ACC112 (cell line): ENCODE data around the gene BIRC5.

Experiments
- H2AFZ ChIP-seq: fragments of 200-600 bp; sonication (generic); one replicate; pipeline ENCODE4 v1.6.0; 2017; ENCODE audit warnings: antibody characterized with exemption, low read length; ENCODE audit not compliant: unreplicated experiment
- H3K27ac ChIP-seq: fragments of 200-600 bp; sonication (generic); 2 replicates; pipeline ENCODE4 v1.5.1; 2014; ENCODE audit warnings: low read depth, mild to moderate bottlenecking, antibody characterized with exemption, low read length, moderate library complexity
- H3K27me3 ChIP-seq: fragments of 200-600 bp; sonication (generic); 2 replicates; pipeline ENCODE4 v1.6.1; 2014; ENCODE audit warnings: mild to moderate bottlenecking, antibody characterized with exemption, low read length, moderate library complexity, mixed read lengths; ENCODE audit not compliant: insufficient read depth
- H3K36me3 ChIP-seq: fragments of 200-600 bp; sonication (generic); 2 replicates; pipeline ENCODE4 v1.6.1; 2016; ENCODE audit warnings: mild to moderate bottlenecking, antibody characterized with exemption, low read length, moderate library complexity, mixed read lengths; ENCODE audit not compliant: insufficient read depth
- H3K4me1 ChIP-seq: fragments of 200-600 bp; sonication (generic); one replicate; pipeline ENCODE4 v1.6.1; 2016; ENCODE audit warnings: low read length, mixed read lengths; ENCODE audit not compliant: insufficient read depth, unreplicated experiment, control insufficient read depth
- H3K4me3 ChIP-seq: fragments of 200-600 bp; sonication (generic); 2 replicates; pipeline ENCODE4 v1.5.1; 2014; ENCODE audit warnings: mild to moderate bottlenecking, low read depth, low read length
- H3K79me2 ChIP-seq: fragments of 200-600 bp; sonication (generic); one replicate; pipeline ENCODE4 v1.6.0; 2016; ENCODE audit warnings: low read length; ENCODE audit not compliant: control insufficient read depth, unreplicated experiment, insufficient read depth

Gene BIRC5

GRCh38 chr17:78173097-78173715 is 40.8 kb upstream of the BIRC5 start:
- no peak overlapping the region for H3K4me3 ChIP-seq
- no peak overlapping the region for H2AFZ ChIP-seq
- H3K27ac ChIP-seq, result no peak overlapping the region
- 0 out of 2 replicates have a peak, but pooled peaks cover 2% of the 10 kb centered on the region for H3K36me3 ChIP-seq
- no peaks in the 10 kb centered on the region for H3K79me2 ChIP-seq
- H3K4me1 ChIP-seq, result no peaks in the 10 kb centered on the region
- no peaks in the 10 kb centered on the region for H3K27me3 ChIP-seq

GRCh38 chr17:78174346-78174869 is 39.6 kb upstream of the BIRC5 start:
- no peak overlapping the region for H3K27ac ChIP-seq
- peaks cover 2% of the 10 kb centered on the region for H3K4me1 ChIP-seq
- H3K27me3 ChIP-seq, result no peaks in the 10 kb centered on the region
- H3K4me3 ChIP-seq, result no peak overlapping the region
- 0 out of 2 replicates have a peak, but pooled peaks cover 4% of the 10 kb centered on the region for H3K36me3 ChIP-seq
- no peak overlapping the region for H2AFZ ChIP-seq
- no peaks in the 10 kb centered on the region for H3K79me2 ChIP-seq

- Histone ChIP-seq H3K4me3 (no peak overlapping the region), H2AFZ (no peak overlapping the region), H3K36me3 (0 out of 2 replicates have a peak, but pooled peaks cover 4% of the 10 kb centered on the region), H3K27me3 (no peaks in the 10 kb centered on the region), H3K27ac (no peak overlapping the region), H3K79me2 (no peaks in the 10 kb centered on the region), H3K4me1 (peaks cover 9% of the 10 kb centered on the region)
These were observed 39.0 kb upstream of the BIRC5 start for GRCh38 chr17:78174870-78175642.

- H3K4me1 ChIP-seq, result peaks cover 13% of the 10 kb centered on the region
- H3K79me2 ChIP-seq, result no peaks in the 10 kb centered on the region
- H3K36me3 ChIP-seq, result peaks cover 8% of the 10 kb centered on the region; the same call in 1 of the 2 replicates
- no peak overlapping the region for H3K27ac ChIP-seq
- H3K4me3 ChIP-seq, result no peak overlapping the region
- H3K27me3 ChIP-seq, result no peaks in the 10 kb centered on the region
- H2AFZ ChIP-seq, result no peak overlapping the region
These were observed 38.4 kb upstream of the BIRC5 start for GRCh38 chr17:78175643-78175981.

GRCh38 chr17:78176548-78177025 is 37.5 kb upstream of the BIRC5 start:
- H3K36me3 ChIP-seq, result peaks cover 8% of the 10 kb centered on the region; the same call in 1 of the 2 replicates

GRCh38 chr17:78179372-78179771 is 34.7 kb upstream of the BIRC5 start:
- H3K27me3 ChIP-seq, result no peaks in the 10 kb centered on the region
- peaks cover under 1% of the 10 kb centered on the region for H3K79me2 ChIP-seq
- peaks cover 13% of the 10 kb centered on the region for H3K4me1 ChIP-seq
- no peak overlapping the region for H3K4me3 ChIP-seq
- no peak overlapping the region for H3K27ac ChIP-seq
- H2AFZ ChIP-seq, result no peak overlapping the region
- peaks cover 8% of the 10 kb centered on the region; the same call in 1 of the 2 replicates for H3K36me3 ChIP-seq

More at GRCh38 chr17:78176548-78177025, 37.5 kb upstream of the BIRC5 start:
- no peaks in the 10 kb centered on the region for H3K79me2 ChIP-seq
- H3K27ac ChIP-seq, result no peak overlapping the region
- no peak overlapping the region for H2AFZ ChIP-seq
- peaks cover 13% of the 10 kb centered on the region for H3K4me1 ChIP-seq
- no peaks in the 10 kb centered on the region for H3K27me3 ChIP-seq
- H3K4me3 ChIP-seq, result no peak overlapping the region

- Histone ChIP-seq H3K79me2 (peaks cover 7% of the 10 kb centered on the region), H3K27ac (no peak overlapping the region), H3K36me3 (peaks cover 8% of the 10 kb centered on the region; the same call in 1 of the 2 replicates), H3K4me3 (no peak overlapping the region), H3K27me3 (no peaks in the 10 kb centered on the region), H2AFZ (no peak overlapping the region), H3K4me1 (peaks cover 15% of the 10 kb centered on the region)
These were observed 34.0 kb upstream of the BIRC5 start for GRCh38 chr17:78180083-78180482.

GRCh38 chr17:78180508-78180907 is 33.5 kb upstream of the BIRC5 start:
- peaks cover 8% of the 10 kb centered on the region; the same call in 1 of the 2 replicates for H3K36me3 ChIP-seq
- peaks cover 18% of the 10 kb centered on the region for H3K4me1 ChIP-seq
- H3K79me2 ChIP-seq, result peaks cover 8% of the 10 kb centered on the region
- no peak overlapping the region for H2AFZ ChIP-seq
- no peak overlapping the region for H3K27ac ChIP-seq
- H3K27me3 ChIP-seq, result no peaks in the 10 kb centered on the region
- H3K4me3 ChIP-seq, result no peak overlapping the region

- Histone ChIP-seq H2AFZ (no peak overlapping the region), H3K4me1 (peaks cover 18% of the 10 kb centered on the region), H3K27me3 (no peaks in the 10 kb centered on the region), H3K36me3 (peaks cover 8% of the 10 kb centered on the region; the same call in 1 of the 2 replicates), H3K79me2 (peaks cover 14% of the 10 kb centered on the region), H3K27ac (no peak overlapping the region), H3K4me3 (no peak overlapping the region)
These were observed 31.5 kb upstream of the BIRC5 start for GRCh38 chr17:78182504-78182903.

GRCh38 chr17:78183916-78184315 is 30.1 kb upstream of the BIRC5 start:
- H2AFZ ChIP-seq, result no peak overlapping the region
- H3K36me3 ChIP-seq, result peaks cover 4% of the 10 kb centered on the region; the same call in 1 of the 2 replicates
- H3K27ac ChIP-seq, result no peak overlapping the region
- peaks cover 23% of the 10 kb centered on the region for H3K79me2 ChIP-seq
- H3K4me1 ChIP-seq, result peaks cover 18% of the 10 kb centered on the region
- H3K27me3 ChIP-seq, result no peaks in the 10 kb centered on the region
- H3K4me3 ChIP-seq, result no peak overlapping the region
